GM19438 (cell line): ENCODE data around the gene SERPINB7.
"Not testable (repeated sequence)": the region's sequence is repeated elsewhere in the genome, so short reads cannot be mapped to it uniquely, and the experiment has no call there.

Experiments
- ATAC-seq: cut with Tn5 transposase; IDR thresholded peaks from one replicate; pipeline ENCODE4 v1.9.1; 2021; ENCODE audit warnings: low read depth; ENCODE audit not compliant: unreplicated experiment

The SERPINB7 gene, protein sequence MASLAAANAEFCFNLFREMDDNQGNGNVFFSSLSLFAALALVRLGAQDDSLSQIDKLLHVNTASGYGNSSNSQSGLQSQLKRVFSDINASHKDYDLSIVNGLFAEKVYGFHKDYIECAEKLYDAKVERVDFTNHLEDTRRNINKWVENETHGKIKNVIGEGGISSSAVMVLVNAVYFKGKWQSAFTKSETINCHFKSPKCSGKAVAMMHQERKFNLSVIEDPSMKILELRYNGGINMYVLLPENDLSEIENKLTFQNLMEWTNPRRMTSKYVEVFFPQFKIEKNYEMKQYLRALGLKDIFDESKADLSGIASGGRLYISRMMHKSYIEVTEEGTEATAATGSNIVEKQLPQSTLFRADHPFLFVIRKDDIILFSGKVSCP

DNA sequence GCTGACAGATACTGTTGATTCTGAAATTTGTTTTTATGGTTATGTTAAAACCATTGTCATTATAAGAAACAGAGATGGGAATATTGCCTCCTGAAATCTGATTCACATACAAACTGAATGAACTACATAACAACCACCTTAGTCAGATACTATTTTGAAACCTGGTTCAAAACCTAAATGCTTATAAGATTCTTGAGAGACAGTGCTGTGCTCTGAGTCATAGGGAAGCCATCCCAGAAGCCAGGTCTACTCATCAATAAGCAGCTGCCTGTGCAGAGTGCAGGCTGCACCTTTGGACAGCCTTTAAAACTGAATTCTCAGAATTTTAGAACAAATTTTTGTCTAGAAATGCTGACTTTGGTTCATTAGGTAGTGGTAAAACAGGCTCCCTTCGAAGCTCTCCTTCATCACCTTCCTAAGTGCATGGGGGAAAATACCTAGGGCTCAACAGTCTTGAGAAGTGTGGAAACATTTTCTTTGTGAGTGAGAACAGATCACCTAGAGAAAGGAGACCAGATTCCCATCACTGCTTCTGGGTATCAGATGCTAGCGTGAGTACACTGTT is at the start of gene SERPINB7:
Gene SERPINB7 (plus strand): TSS at position 253 of the 565 bp plus-strand sequence. CDS start 6,955 bp downstream, outside the sequence.
- ATAC-seq, result no peak

DNA sequence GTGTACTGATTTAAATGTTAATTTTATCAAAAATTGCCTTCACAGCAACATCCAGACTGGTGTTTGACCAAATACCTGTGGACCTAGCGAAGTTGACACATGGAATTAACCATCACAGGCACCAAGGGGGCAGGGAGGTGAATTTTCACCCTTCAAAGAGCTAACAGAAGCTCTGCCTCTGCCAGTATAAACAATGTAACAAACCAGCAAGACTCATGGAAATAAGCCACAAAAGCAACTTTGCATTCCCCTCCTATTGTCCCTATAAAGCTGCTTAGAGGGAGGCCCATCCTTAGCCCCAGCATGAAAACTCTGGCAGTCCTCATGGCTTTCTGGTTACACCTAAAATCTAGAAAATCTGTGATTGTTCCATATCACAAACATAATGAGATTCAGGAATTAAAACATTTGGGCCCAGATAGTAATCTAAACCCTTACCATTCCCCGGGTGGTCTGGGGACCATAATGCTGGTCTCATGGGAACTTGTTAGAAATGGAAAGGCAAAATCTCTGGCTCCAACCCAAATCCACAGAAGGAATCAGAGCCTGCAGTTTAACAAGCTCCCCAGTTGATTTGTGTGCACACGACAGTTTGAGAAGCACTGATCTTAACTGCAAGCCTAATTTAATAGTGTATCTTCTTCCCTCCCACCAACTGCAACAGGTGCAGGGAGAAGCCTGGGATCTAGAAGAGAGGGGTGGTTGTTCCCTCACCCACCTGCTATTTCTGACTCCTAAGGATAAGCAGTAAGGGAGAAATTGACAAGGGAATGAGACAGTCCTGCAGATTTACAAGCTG is 49.3 kb upstream of the SERPINB7 start:
- ATAC-seq, result no peak

DNA sequence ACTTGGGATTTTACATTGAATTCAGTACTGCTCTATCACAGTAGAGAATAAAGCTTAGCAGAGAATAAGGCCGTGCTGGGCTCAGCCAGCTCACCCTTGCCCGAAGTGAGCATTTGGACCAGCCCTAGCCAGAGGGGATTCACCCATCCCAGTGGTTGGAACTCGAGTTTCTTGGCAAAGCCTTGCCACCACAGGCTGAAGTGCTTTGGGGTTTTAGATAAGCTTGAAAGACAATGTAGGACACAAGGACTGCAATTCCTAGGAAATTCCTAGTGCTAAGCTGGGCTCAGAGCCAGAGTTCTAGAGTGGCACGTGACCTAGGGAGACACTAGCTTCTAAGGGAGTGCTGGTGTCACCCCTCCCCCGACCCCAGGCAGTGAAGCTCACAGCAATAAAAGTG is 44.4 kb upstream of the SERPINB7 start:
- no peak for ATAC-seq

DNA sequence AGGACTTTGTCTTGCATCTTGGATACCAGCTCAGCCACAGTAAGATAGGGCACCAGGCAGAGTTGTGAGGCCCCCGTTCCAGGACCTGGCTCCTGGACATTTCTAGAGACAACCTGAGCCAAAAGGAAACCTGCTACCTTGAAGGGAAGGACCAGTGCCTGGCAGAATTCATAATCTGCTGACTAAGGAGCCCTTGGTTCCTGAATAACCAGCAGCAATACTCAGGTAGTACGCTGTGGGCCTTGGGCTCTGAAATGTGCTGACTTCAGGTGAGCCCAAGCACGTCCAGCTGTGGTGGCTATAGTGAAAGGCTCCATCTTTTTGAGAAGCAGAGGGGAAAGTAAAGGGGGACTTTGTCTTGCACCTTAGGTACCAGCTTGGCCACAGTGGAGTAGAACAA is 44.0 kb upstream of the SERPINB7 start:
- no peak for ATAC-seq

DNA sequence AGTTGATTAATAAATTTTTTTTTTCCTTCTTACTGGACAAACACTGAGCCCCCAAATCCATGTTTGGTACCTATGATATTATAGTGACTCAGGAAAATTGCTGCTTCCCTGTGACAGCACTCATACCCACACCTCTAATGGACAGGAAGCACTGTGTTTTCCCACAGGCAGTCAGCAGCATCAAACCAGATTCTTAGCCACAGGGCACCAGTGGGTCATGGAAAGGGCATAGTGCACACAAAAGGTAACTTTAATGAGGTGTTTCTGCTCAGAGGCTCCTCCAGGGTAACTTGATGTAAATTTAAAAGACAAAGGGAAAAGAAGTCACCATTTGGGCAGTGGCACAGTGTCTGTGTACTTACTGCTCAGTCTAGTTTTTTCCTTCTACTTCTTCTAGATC is 38.3 kb upstream of the SERPINB7 start:
- no peak for ATAC-seq

DNA sequence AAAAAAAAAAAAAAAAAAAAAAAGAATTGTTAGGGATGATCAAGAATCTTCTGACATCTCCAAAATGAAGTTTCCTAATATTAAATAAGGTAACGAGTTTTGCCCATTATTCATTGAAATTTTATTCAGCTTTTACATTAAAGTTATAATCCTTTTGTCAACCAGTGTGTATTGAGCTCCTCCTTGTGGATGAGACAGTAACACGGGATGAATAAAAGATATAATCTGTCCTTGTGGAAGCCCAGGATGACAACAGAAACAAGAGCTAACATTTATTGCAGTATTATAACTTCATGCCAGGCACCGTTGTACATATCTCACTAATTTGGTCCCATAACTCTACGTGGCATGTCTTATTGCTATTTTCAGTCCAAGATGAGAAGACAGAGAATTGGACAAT is 33.4 kb upstream of the SERPINB7 start:
- no peak for ATAC-seq

DNA sequence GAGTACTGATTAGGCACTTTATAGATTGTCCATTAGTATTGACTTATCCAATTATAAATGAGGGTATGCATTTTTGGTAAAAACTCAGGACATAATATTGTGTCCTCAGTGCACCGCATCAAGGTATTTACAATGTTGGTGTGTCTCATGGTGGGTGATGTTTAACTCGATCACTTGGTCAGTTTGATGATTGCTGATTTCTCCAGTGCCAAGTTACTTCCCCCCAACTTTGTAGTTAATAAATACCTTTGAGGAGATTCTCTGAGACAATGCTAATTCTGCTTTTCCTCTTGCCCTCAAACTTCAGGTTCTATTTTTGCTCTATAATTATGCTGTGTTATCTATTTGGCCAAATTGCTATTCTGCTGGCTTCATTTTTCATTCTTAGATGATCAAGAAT is 28.2 kb upstream of the SERPINB7 start:
- ATAC-seq, result no peak

DNA sequence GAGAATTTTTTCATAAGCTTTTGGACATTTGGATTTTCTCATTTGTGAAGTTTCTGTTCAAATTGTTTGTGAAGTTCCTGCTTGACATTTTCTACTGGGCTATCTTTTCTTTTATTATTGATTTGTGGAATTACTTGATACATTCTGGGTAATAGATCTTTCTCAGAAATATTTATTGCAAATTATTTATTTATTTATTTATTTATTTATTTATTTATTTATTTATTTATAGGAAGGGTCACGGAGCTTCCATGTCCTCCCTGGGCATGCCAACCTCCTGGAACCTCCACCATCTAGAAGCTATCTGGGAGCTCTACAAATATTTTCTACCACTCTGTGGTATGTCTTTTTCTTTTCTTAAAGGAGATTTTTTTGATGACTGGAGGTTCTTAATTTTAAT is 25.7 kb upstream of the SERPINB7 start:
- no peak for ATAC-seq

DNA sequence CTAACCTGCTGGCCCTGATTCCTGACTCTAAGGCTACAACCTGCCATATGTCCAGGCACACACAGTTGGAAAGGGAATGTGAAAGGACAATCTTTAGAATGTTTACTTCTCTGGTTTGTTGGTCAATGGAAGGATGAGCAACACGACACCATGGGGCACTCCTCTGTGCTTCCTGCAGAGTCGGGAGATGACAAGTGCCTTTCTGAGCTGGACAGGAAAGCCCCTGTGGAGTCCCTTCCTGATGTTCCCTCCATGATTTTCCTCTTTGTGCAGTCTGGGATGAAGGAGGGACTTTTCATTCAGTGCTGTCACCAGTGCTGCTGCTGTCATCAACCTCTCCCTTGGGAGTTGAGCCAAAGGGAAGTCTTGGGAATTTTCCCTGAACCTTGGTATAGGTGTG is 22.6 kb upstream of the SERPINB7 start:
- no peak for ATAC-seq

DNA sequence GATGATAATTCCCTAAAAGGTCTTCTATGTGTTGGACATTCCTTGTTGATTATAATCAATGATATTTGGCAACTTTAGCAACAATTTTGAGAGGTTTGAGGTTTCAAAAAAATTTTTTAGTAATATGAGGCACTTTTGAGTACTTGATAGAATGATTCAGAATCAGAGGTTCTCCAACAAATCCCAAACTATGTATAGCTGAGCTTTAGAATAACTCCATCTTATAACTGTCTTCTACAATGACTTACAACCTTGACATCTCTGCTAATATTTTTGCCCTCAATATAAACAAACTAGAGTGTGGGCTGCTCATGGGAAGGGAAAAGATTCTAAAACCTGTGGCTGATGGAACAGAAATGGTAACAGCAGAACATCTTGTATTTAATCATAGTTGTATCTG is 21.5 kb upstream of the SERPINB7 start:
- ATAC-seq, result no peak

DNA sequence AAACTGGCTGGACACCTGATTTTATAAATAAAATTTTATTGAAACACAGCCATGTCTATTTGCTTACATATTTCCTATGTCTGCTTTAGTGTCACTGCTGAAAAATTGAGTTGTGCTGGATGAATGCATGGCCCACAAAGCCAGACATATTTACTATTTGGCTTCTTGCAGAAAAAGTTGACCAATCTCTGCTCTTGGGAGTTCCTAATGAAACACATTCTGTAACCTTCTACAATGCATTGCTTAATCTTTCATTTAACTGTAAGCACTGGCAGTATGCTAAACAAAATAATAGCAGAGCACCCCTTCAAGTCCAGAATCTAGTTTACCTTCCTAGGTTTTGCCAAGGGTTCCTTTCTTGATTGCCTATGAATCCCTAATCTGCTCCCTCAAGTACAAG is 17.7 kb upstream of the SERPINB7 start:
- ATAC-seq, result no peak

DNA sequence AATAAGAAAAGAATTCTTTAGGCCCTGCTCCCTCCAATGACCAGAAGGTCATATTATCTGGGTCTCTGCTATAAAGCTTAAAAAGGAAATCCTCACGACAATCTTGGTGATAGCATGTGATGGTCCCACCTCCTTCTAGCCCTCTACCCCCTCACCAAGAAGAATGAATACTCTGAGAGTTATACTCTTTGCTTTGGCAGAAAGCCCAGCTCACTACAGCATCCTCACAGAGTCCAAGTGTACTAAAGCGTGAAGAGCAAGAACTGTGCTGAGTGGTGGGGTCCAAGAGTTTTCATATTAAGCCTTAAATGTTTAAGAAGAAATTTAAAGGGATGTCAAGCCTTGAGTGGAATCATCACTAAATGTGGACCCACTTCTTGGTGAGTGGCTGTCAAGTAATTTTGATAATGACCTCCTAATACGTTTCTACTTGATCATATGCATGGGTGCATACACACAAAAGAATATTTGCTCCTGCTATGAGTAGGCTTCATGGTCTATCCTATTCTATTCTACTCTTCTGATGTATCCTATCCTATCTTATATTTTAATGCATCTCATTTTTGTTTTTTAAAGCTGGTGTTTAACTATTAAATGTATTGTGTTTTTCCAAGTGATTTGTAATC is 16.5 kb upstream of the SERPINB7 start:
- ATAC-seq, result no peak

DNA sequence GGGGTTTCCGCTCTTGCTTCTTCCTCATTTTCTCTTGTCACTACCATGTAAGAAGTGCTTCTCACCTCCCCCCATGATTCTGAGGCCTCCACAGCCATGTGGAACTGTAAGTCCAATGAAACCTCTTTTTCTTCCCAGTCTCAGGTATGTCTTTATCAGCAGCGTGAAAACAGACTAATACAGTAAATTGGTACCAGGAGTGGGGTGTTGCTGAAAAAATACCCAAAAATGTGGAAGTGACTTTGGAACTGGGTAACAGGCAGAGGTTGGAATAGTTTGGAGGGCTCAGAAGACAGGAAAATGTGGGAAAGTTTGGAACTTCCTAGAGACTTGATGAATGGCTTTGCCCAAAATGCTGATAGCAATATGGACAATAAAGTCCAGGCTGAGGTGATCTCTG is 15.4 kb upstream of the SERPINB7 start:
- not testable (repeated sequence) for ATAC-seq

DNA sequence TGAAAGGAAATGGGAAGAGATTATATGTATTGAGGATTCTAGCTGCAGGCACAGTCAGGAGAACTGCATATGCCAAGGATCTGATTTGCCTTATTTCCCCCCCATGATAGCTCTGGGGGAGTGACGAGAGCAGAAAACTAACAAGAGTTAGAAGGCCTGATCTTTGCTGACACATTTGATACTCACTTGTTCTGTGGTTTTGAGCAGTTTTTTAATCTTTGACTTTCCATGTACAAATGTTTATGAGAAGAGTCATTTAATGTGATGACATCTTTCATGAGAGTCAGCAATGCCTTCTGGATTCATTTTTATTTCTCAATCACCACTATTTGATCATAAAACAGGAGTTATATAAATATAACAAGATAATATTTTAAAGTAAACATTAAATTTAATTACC is 12.7 kb upstream of the SERPINB7 start:
- no peak for ATAC-seq

DNA sequence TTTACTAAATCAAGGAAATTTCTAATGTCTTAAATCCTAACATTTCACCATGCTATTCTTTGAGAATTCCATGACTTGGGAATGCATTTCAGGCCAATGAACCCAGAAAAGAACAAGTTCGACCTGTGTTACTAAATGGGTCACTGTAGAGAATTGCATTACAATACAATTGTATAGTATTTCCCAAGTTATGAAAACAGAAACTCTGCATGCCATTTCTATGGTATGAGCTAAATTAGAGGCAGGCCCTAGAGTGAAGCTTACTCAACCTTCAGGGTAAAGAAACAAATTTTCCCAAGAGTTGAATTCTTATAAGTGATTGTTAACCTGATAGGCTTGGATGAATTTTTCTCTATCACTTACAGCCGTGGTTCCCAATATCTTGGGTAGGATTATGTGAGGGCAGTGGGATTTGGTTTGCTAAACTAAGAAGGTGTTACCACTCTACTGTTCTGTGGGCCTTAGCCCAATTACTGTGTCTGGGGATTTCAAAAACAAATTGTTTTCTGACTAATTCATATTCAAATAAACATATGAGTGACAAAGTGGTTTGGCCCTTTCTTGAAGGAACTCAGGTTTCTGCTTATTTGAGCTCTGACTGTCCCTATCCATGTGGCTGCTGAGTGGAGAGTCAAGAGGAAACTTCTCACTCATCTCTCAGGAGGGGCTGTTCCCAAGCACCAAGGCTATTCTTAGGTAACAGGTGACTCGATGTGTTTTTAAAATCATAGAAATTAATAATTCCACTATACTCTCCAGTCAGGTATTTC is 11.2 kb upstream of the SERPINB7 start:
- no peak for ATAC-seq

DNA sequence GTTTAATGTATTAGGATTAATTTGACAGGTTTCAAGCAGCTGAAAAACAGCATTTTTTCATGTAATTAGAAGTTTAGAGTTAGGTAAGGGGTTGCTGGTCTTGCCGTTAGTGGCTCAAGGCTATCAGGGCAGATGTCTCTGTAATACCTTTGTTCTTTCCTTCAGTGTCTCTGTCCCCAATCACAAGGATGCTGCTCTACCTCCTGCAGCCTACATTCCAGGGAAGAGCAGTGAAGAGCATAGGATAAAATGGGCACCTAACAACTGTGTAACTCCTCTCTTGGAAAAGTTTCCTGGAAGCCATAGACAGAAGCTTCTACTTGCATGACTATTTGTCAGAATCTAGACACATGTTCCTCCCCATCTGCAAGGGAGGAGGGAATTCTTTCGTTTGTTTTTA is 9.4 kb upstream of the SERPINB7 start:
- ATAC-seq, result no peak

DNA sequence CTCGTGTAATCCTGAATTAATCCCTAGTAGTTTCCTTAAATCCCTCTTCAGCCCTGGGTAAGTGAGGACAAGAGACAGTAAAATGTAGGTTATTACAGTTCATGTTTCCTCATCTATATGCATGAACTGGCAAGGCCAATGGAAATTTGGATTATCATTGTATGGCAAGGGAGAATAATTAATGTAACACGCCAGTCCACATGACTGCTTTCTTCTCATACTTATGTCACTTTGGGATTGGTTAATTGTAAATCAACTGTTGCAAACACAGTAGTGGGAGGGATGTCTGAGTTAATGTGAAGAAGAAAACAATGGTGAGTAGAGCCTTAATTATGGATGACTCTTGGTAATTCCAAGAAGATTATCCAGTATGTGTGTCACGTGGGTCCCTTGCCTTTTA is 1.7 kb upstream of the SERPINB7 start:
- no peak for ATAC-seq

DNA sequence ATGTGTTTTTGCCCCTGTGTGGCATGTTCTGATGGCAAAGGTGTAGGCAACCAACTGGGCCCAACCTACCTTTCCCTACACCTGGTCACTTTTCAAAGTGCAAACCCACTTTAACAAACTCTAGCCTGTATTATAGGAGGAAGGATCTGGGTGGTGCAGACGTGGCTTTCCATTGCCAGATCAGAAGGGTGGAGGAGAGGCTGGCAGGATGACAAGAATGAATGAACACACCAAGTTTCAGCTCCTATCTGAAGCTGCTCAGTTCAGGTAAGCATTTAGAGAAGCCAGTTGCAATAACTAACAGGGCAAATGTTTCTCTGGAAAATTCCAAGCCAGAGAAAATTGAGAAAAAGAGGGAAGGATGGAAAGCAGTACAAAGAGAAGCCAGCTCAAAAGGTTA is 707 bp upstream of the SERPINB7 start:
- ATAC-seq, result no peak

DNA sequence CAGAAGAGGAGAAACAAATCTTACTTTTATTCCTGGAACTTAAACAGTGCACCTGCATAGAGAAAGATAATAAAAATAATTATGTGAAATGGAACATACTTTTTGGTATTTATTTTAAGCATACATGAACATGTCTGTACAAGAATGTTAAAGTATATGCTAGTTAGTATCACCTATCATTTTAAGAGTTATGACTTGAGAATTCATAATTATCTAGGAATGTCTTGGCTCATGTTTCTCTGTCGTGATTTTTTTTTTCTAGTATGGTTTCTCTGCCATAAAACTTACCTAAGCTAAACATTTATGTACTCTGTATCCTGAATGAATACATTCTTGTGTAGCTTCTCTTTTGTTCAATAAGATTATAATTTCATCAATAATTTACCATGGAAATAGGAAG is 4.2 kb downstream of the SERPINB7 start:
- no peak for ATAC-seq

DNA sequence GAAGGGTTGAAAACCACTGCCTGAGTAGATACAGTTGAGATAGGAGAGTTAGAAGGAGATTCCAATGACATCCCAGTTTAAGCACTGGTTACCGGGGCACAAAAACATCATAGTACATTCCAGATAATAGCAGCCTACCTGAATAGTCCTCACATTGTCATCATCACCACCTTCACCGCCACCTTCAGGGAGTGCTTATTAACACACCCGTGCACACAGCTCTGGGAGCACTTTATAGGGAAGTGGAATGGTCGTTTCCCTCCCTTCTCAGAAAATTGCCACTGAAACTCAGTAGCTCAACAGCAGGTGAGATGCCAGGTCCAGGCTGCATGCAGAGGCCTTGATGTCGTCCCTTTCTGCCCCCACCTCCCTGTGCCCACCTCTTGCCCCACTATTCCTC is 8.2 kb downstream of the SERPINB7 start:
- ATAC-seq, result no peak
